ENCODE data around the gene CRYGC.

The CRYGC gene

GRCh38 chr2:208098267-208098666 is 31.4 kb downstream of the CRYGC start:
- TF ChIP-seq EZH2phosphoT487 (IDR thresholded peaks at IDR 0.05; ENCODE audit: low read length): no peak
- no peak for TF ChIP-seq EZH2 (optimal IDR thresholded peaks at IDR 0.05; ENCODE audit: low read depth, low read length)
- no peak for TF ChIP-seq CTCF (IDR thresholded peaks at IDR 0.05; ENCODE audit: low read length)
- DNase-seq: no peak
- Histone ChIP-seq H3K79me2 (ENCODE audit: low read length) (no peaks in the 10 kb centered on the region), H3K27me3 (replicated peaks; ENCODE audit: insufficient read depth, low read length) (no peaks in the 10 kb centered on the region), H3K4me2 (ENCODE audit: low read depth, low read length) (no peak overlapping the region), H2AFZ (ENCODE audit: low read length) (no peak overlapping the region), H4K20me1 (ENCODE audit: insufficient read depth, low read length) (no peaks in the 10 kb centered on the region), H3K9me3 (replicated peaks; ENCODE audit: insufficient read depth, low read length) (no peaks in the 10 kb centered on the region), H3K36me3 (replicated peaks; ENCODE audit: insufficient read depth, low read length) (no peaks in the 10 kb centered on the region), H3K9me2 (replicated peaks; ENCODE audit: insufficient read depth, low read length) (no peaks in the 10 kb centered on the region), H3K4me1 (ENCODE audit: low read length) (no peaks in the 10 kb centered on the region), H3K9ac (ENCODE audit: low read length) (no peak overlapping the region), H3F3A (ENCODE audit: insufficient read depth, low read length) (no peaks in the 10 kb centered on the region), H3K4me3 (ENCODE audit: low read length) (no peak overlapping the region), H3K27ac (ENCODE audit: low read length) (no peak overlapping the region)

GRCh38 chr2:208097801-208098200 is 31.8 kb downstream of the CRYGC start:
- no peak overlapping the region for H3K4me3 ChIP-seq (ENCODE audit: low read length)
- DNase-seq: no peak
- no peak overlapping the region for H3K9ac ChIP-seq (ENCODE audit: low read length)
- no peak for TF ChIP-seq EZH2phosphoT487 (IDR thresholded peaks at IDR 0.05; ENCODE audit: low read length)
- no peak for TF ChIP-seq CTCF (IDR thresholded peaks at IDR 0.05; ENCODE audit: low read length)
- no peak for TF ChIP-seq EZH2 (optimal IDR thresholded peaks at IDR 0.05; ENCODE audit: low read depth, low read length)
- H3K9me2 ChIP-seq (replicated peaks; ENCODE audit: insufficient read depth, low read length): no peaks in the 10 kb centered on the region
- H3K4me2 ChIP-seq (ENCODE audit: low read depth, low read length): no peak overlapping the region
- no peak overlapping the region for H3K27ac ChIP-seq (ENCODE audit: low read length)
- H3K79me2 ChIP-seq (ENCODE audit: low read length): no peaks in the 10 kb centered on the region
- no peaks in the 10 kb centered on the region for H3K36me3 ChIP-seq (replicated peaks; ENCODE audit: insufficient read depth, low read length)
- H3K9me3 ChIP-seq (replicated peaks; ENCODE audit: insufficient read depth, low read length): no peaks in the 10 kb centered on the region
- H3F3A ChIP-seq (ENCODE audit: insufficient read depth, low read length): no peaks in the 10 kb centered on the region
- no peaks in the 10 kb centered on the region for H3K4me1 ChIP-seq (ENCODE audit: low read length)
- H3K27me3 ChIP-seq (replicated peaks; ENCODE audit: insufficient read depth, low read length): no peaks in the 10 kb centered on the region
- no peak overlapping the region for H2AFZ ChIP-seq (ENCODE audit: low read length)
- no peaks in the 10 kb centered on the region for H4K20me1 ChIP-seq (ENCODE audit: insufficient read depth, low read length)

- H3K9me3 ChIP-seq (replicated peaks; ENCODE audit: insufficient read depth, low read length): no peaks in the 10 kb centered on the region
- no peaks in the 10 kb centered on the region for H3K36me3 ChIP-seq (replicated peaks; ENCODE audit: insufficient read depth, low read length)
- H3K4me3 ChIP-seq (ENCODE audit: low read length): no peak overlapping the region
- TF ChIP-seq EZH2 (optimal IDR thresholded peaks at IDR 0.05; ENCODE audit: low read depth, low read length) (no peak), CTCF (IDR thresholded peaks at IDR 0.05; ENCODE audit: low read length) (no peak), EZH2phosphoT487 (IDR thresholded peaks at IDR 0.05; ENCODE audit: low read length) (no peak)
- no peaks in the 10 kb centered on the region for H3K4me1 ChIP-seq (ENCODE audit: low read length)
- DNase-seq: no peak
- no peak overlapping the region for H3K4me2 ChIP-seq (ENCODE audit: low read depth, low read length)
- no peaks in the 10 kb centered on the region for H4K20me1 ChIP-seq (ENCODE audit: insufficient read depth, low read length)
- no peaks in the 10 kb centered on the region for H3K9me2 ChIP-seq (replicated peaks; ENCODE audit: insufficient read depth, low read length)
- H2AFZ ChIP-seq (ENCODE audit: low read length): no peak overlapping the region
- H3K27me3 ChIP-seq (replicated peaks; ENCODE audit: insufficient read depth, low read length): no peaks in the 10 kb centered on the region
- H3K9ac ChIP-seq (ENCODE audit: low read length): no peak overlapping the region
- H3F3A ChIP-seq (ENCODE audit: insufficient read depth, low read length): no peaks in the 10 kb centered on the region
- H3K27ac ChIP-seq (ENCODE audit: low read length): no peak overlapping the region
- no peaks in the 10 kb centered on the region for H3K79me2 ChIP-seq (ENCODE audit: low read length)
These were observed 32.3 kb downstream of the CRYGC start for GRCh38 chr2:208097313-208097712.
